Keratinocyte (primary cell): ENCODE data around the gene OPHN1. TPM values are rescaled to one million over a fixed set of nuclear protein-coding genes. Genes with fewer than 3 reads are reported as not detected.

Source experiments
- DNase-seq: peaks from one replicate; pipeline ENCODE4 v3.0.0-alpha.2; 2011; ENCODE audit warnings: low read depth, missing footprints, low spot score
- FAIRE-seq: peaks from 2 replicates; lab custom pipeline; 2011; peaks lifted over from hg19 to GRCh38; lab: Jason Lieb, UNC
- H2AFZ ChIP-seq: 2 replicates; pipeline ENCODE4 v1.6.0; 2012; ENCODE audit warnings: low read length, control low read depth, inconsistent platforms; ENCODE audit not compliant: control insufficient read depth
- H3K27ac ChIP-seq: 2 replicates; pipeline ENCODE4 v1.5.1; 2011; ENCODE audit warnings: low read length; ENCODE audit not compliant: control insufficient read depth, insufficient read depth
- H3K27me3 ChIP-seq: 3 replicates; pipeline ENCODE4 v1.6.0; 2011; ENCODE audit warnings: low read length; ENCODE audit not compliant: control insufficient read depth, insufficient read depth; ENCODE audit errors: extremely low read depth
- H3K36me3 ChIP-seq, 2 experiments: 2 replicates in 1 of 2; 3 replicates in 1 of 2; pipeline ENCODE4 v1.5.1; 2011; ENCODE audit warnings: low read length in 2 of 2, mild to moderate bottlenecking in 1 of 2; ENCODE audit not compliant: control insufficient read depth in 2 of 2, insufficient read depth in 2 of 2; ENCODE audit errors: extremely low read depth in 1 of 2
- H3K4me1 ChIP-seq: 3 replicates; pipeline ENCODE4 v1.5.1; 2011; ENCODE audit warnings: low read length; ENCODE audit not compliant: control insufficient read depth, insufficient read depth; ENCODE audit errors: extremely low read depth
- H3K4me2 ChIP-seq: 3 replicates; pipeline ENCODE4 v1.6.0; 2011; ENCODE audit warnings: low read depth, low read length; ENCODE audit not compliant: control insufficient read depth, insufficient read depth; ENCODE audit errors: extremely low read depth
- H3K4me3 ChIP-seq, 3 experiments: fragments of 200-600 bp in 1 of 3; sonication (generic) in 1 of 3; 2 replicates in 2 of 3; 3 replicates in 1 of 3; pipeline ENCODE4 v1.5.1; 2011 to 2016; ENCODE audit warnings: low read length in 3 of 3, mild to moderate bottlenecking in 3 of 3, control low read depth in 2 of 3, inconsistent platforms in 1 of 3, low read depth in 1 of 3, mixed read lengths in 1 of 3, mixed run types in 1 of 3, moderate library complexity in 1 of 3; ENCODE audit not compliant: control insufficient read depth in 2 of 3, insufficient read depth in 2 of 3; ENCODE audit errors: extremely low read depth in 1 of 3
- H3K79me2 ChIP-seq: 2 replicates; pipeline ENCODE4 v1.6.0; 2012; ENCODE audit warnings: low read length; ENCODE audit not compliant: control insufficient read depth, insufficient read depth
- H3K9ac ChIP-seq: 3 replicates; pipeline ENCODE4 v1.6.0; 2011; ENCODE audit warnings: low read length; ENCODE audit not compliant: control insufficient read depth, insufficient read depth; ENCODE audit errors: extremely low read depth
- H3K9me1 ChIP-seq: 3 replicates; pipeline ENCODE4 v1.6.0; 2011; ENCODE audit warnings: low read length; ENCODE audit not compliant: control insufficient read depth, insufficient read depth; ENCODE audit errors: extremely low read depth
- H3K9me3 ChIP-seq: 2 replicates; pipeline ENCODE4 v1.5.1; 2012; ENCODE audit warnings: low read depth, low read length; ENCODE audit not compliant: control insufficient read depth
- H4K20me1 ChIP-seq: 3 replicates; pipeline ENCODE4 v1.6.0; 2011; ENCODE audit warnings: low read length; ENCODE audit not compliant: control insufficient read depth, insufficient read depth; ENCODE audit errors: extremely low read depth
- CTCF ChIP-seq, 3 experiments: IDR thresholded peaks in 1 of 3; conservative IDR thresholded peaks in 1 of 3; optimal IDR thresholded peaks in 1 of 3; 2 replicates in 2 of 3; 3 replicates in 1 of 3; pipeline versions ENCODE3 to v1.5.1; 2011; ENCODE audit warnings: low read length in 3 of 3, mild to moderate bottlenecking in 3 of 3, moderate library complexity in 2 of 3, control low read depth in 1 of 3, inconsistent platforms in 1 of 3; ENCODE audit not compliant: insufficient read depth in 2 of 3; ENCODE audit errors: extremely low read depth in 1 of 3
- EZH2 ChIP-seq: IDR thresholded peaks from one replicate; pipeline ENCODE4 v1.6.1; 2012; ENCODE audit warnings: inconsistent platforms, mild to moderate bottlenecking, low read length, moderate library complexity
- dilution Hi-C: fragments of 300-500 bp; cut with MboI; formaldehyde crosslinking; loops from one replicate; pipeline ENCODE4 v1.7.0; 2020; ENCODE audit warnings: low sequenced_read_pairs; ENCODE audit not compliant: extremely low pct_ligation_motif_present
- polyA plus RNA-seq, 5 experiments: library from polyadenylated mRNA; depleted of rRNA in 3 of 5; stranded (reverse) in 3 of 5; stranded (forward) in 1 of 5; unstranded in 1 of 5; fragments of >200 nt; gene quantifications; 1 replicate in 1 of 5; 2 replicates in 3 of 5; 3 replicates in 1 of 5; pipeline versions ENCODE4 v1.2.1 to v1.2.3, GENCODE V29; 2011 to 2012; ENCODE audit warnings: missing spikeins in 2 of 5, low read depth in 1 of 5, low replicate concordance in 1 of 5

OPHN1 gene
- polyA plus RNA-seq, 1 donor (not counting 4 experiments of a cell fraction or from before 2014, with no cell fraction given) = 3.1 TPM

- Histone ChIP-seq H3K4me1 (no peaks in the 10 kb centered on the region), H3K4me3 (no peak overlapping the region), H3K9ac (no peak overlapping the region), H4K20me1 (no peaks in the 10 kb centered on the region), H3K36me3 (no peaks in the 10 kb centered on the region), H3K9me3 (no peaks in the 10 kb centered on the region), H3K4me2 (no peak overlapping the region), H3K27me3 (no peaks in the 10 kb centered on the region), H3K9me1 (no peaks in the 10 kb centered on the region), H2AFZ (no peak overlapping the region), H3K79me2 (no peaks in the 10 kb centered on the region), H3K27ac (no peak overlapping the region)
- DNase-seq (no peak), FAIRE-seq (no peak)
- dilution Hi-C loops = no loop called here
- no peak for TF ChIP-seq CTCF (optimal IDR thresholded peaks at IDR 0.05 in 1 of 3, IDR thresholded peaks at IDR 0.05 in 1 of 3, conservative IDR thresholded peaks at IDR 0.05 in 1 of 3; ENCODE audit: extremely low read depth in 1 of 3, insufficient read depth in 2 of 3, low read length in 3 of 3)
- no peak for TF ChIP-seq EZH2
These were observed 334.9 kb downstream of the OPHN1 start for GRCh38 chrX:68098431-68098830.

- no peaks in the 10 kb centered on the region for H3K9me3 ChIP-seq
- H2AFZ ChIP-seq = no peak overlapping the region
- no peak overlapping the region for H3K4me3 ChIP-seq
- H4K20me1 ChIP-seq = no peaks in the 10 kb centered on the region
- dilution Hi-C loops = no loop called here
- no peak for DNase-seq
- no peaks in the 10 kb centered on the region for H3K36me3 ChIP-seq
- no peaks in the 10 kb centered on the region for H3K9me1 ChIP-seq
- TF ChIP-seq EZH2 (no peak), CTCF (optimal IDR thresholded peaks at IDR 0.05 in 1 of 3, IDR thresholded peaks at IDR 0.05 in 1 of 3, conservative IDR thresholded peaks at IDR 0.05 in 1 of 3; ENCODE audit: extremely low read depth in 1 of 3, insufficient read depth in 2 of 3, low read length in 3 of 3) (no peak)
- H3K79me2 ChIP-seq = no peaks in the 10 kb centered on the region
- no peak overlapping the region for H3K4me2 ChIP-seq
- H3K27me3 ChIP-seq = no peaks in the 10 kb centered on the region
- H3K4me1 ChIP-seq = no peaks in the 10 kb centered on the region
- no peak overlapping the region for H3K9ac ChIP-seq
- FAIRE-seq = no peak
- H3K27ac ChIP-seq = no peak overlapping the region
These were observed 343.0 kb downstream of the OPHN1 start for GRCh38 chrX:68090266-68090665.
